Fibroblast of skin of left biceps (primary cell): Measurements from ENCODE around the gene DCST2.
A peak's percentile ranks its signal among the peaks of the same experiment; 100 is the strongest.

Source experiments
- DNase-seq, 2 experiments: peaks; one replicate each; pipeline ENCODE4 v3.0.0-alpha.2; 2013; ENCODE audit warnings: low read depth in 2 of 2

DCST2 gene

GRCh38 chr1:155069551-155070157, 36.1 kb upstream of the DCST2 start:
- no peak for DNase-seq

- no peak for DNase-seq
These were observed 35.0 kb upstream of the DCST2 start for GRCh38 chr1:155068599-155068998.

- no peak for DNase-seq
These were observed 33.2 kb upstream of the DCST2 start for GRCh38 chr1:155066777-155067176.

GRCh38 chr1:155064832-155065429, 31.4 kb upstream of the DCST2 start:
- no peak for DNase-seq

GRCh38 chr1:155064111-155064831, 30.7 kb upstream of the DCST2 start:
- DNase-seq = no peak

- no peak for DNase-seq
These were observed 30.0 kb upstream of the DCST2 start, which contains the start of gene EFNA4 for GRCh38 chr1:155063550-155064110. Gene EFNA4, plus strand, starts transcription at chr1:155063740. Its CDS starts 84 bp downstream, at chr1:155063824.

- DNase-seq = no peak
These were observed 29.3 kb upstream of the DCST2 start for GRCh38 chr1:155062702-155063411.

- DNase-seq = no peak
These were observed 28.6 kb upstream of the DCST2 start for GRCh38 chr1:155062151-155062686.

GRCh38 chr1:155061381-155062150, 28.0 kb upstream of the DCST2 start:
- DNase-seq = peak in 1 of 2 experiments; percentile 45

- no peak for DNase-seq
These were observed 27.2 kb upstream of the DCST2 start for GRCh38 chr1:155060736-155061135.

- DNase-seq = no peak
These were observed 24.2 kb upstream of the DCST2 start for GRCh38 chr1:155057788-155058211.

GRCh38 chr1:155057104-155057503, 23.5 kb upstream of the DCST2 start:
- no peak for DNase-seq

- DNase-seq = no peak
These were observed 20.0 kb upstream of the DCST2 start for GRCh38 chr1:155053531-155054105.

GRCh38 chr1:155052439-155053395, 19.1 kb upstream of the DCST2 start:
- DNase-seq = no peak

GRCh38 chr1:155051777-155052398, 18.3 kb upstream of the DCST2 start:
- DNase-seq = no peak

- no peak for DNase-seq
These were observed 17.8 kb upstream of the DCST2 start for GRCh38 chr1:155051342-155051776.

- DNase-seq = no peak
These were observed 17.2 kb upstream of the DCST2 start, which contains the start of gene ADAM15 for GRCh38 chr1:155050560-155051341. Gene ADAM15, plus strand, starts transcription at chr1:155051316. Its CDS starts 71 bp downstream, at chr1:155051387.
